Non-pigmented ciliary epithelial cell (primary cell): ENCODE measurements around the gene CFAP157.

ENCODE experiments used
- DNase-seq: peaks from one replicate; pipeline ENCODE4 v3.0.0-alpha.2; 2010; ENCODE audit warnings: low read depth

The CFAP157 gene

DNA sequence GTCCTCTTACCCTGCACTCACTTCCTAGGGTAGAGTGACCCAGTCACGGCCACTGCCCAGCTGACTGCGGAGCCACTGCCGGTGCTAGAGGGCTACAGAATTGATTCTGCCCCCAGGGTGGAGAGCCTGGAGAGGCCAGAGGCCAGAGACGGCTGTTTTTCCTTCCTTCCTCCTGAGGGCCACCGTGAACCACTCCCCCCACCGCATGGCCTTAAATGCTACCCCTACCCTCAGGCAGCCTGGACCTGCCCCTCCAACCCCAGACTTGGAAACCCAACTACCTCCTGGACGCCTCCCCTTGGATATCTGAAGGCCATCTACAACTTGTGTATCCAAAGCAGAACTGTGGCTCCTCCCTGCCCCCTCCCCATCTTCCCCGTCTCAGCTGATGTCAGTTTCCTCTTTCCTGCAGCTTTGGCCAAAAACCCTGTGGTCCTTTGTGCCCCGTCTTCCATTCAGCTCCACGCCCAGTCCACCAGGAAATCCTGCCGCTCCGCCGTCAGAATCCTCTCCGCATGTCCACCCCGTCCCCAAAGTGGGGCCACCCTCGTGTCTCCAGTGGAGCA lies 55.4 kb downstream of the CFAP157 start:
- DNase-seq, result no peak

DNA sequence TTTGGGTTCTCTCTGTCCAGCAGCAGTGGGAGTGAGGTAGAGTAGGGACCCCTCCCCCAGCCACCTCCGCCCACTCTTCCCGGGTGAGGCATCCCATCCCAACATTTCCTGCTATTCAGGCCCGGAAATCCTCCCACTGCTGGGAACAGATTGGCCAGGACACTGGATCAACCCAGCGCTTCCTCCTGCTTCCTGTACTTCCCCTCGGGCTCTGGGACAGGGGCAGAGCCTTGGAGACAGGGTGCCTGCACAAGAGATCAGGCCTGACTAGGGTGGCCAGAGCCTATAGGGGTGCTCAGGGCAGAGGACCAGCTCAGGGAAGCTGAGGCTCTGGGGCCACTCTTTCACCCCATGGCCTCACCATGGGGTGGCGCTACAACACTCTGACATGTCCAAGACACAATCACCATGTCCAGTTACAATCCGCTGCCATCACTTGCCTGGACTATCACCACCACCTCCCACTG lies 57.2 kb downstream of the CFAP157 start:
- no peak for DNase-seq

DNA sequence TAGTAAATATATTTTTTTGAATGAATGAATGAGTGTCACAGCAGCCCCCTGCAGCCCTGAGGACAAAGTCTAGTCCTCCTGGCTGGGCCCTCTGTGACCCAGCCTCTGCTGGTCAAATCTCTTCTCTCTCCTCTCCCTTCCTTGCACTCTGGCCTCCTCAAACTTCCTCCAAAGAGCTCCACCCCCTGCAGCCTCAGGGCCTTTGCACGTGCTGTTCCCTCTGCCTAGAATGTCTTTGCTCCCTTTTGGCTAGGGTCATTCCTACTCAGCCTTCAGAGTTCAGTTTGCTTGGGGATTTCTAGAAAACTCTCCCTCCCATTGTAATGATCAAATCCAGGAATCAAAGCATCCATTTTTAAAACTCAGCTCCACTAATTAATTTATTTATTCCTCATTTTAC lies 58.6 kb downstream of the CFAP157 start:
- no peak for DNase-seq
